Measurements from ENCODE around the gene FBLN1. TPM values are rescaled to one million over a fixed set of nuclear protein-coding genes. Genes with fewer than 3 reads are reported as not detected.

The FBLN1 gene
- total RNA-seq, 1 experiment from 2014 or later = 23.4 TPM

DNA sequence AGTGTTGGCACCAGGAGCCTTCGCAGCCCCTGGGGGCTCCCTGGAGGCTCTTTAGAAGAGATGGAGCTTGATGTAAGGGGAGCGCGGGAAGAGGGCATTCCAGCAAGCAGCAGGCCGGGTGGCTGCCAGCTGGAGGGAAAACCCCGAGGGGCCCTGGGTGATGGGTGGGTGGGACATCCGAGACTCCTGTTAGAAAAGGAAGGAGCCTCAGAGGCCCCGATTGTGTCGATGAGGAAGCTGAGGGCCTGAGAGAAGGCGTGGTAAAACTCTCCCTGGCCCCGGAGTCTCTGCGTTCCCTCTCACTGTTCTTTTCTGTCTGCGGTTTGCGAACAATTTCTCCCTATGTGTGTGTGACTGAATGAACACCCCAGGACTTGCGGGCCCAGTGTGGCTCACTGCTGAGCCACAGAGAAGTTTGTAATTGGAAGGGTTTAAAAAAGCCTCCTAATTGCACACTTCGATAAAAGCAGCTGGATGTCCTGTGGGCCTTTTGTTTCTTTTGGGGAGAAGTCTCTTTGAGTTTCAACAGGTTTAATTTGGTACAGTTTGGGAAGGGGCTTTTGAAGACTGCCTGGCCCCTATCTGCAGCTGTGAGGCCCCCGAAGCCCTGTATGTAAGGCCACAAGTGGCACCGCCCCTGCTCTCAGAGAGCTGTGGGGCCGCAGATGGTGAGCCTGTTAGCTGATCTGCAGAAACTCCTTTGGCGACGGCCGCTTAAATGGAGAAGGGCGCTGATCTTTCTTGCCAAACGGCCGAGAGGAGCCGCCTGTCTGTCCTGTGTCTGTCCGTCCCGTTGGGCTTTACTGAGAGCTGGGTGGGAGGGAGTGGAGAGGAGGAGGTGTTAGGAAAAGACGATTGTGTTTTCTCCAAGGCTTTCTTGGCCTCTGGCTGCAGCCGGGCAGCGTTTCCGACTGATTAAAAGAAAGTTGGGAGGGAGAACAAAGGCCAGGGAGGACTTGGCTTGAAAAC lies 2.0 kb downstream of the FBLN1 start:
- H3K9ac ChIP-seq (ENCODE audit: low read length) = no peak overlapping the region
- peaks cover 0 to 11% of the 10 kb centered on the region in 2 experiments; a peak in 3 of 4 replicates for H3K4me1 ChIP-seq (ENCODE audit: control insufficient read depth in 1 of 2, insufficient read depth in 2 of 2, low read length in 2 of 2)
- H3K36me3 ChIP-seq (ENCODE audit: control insufficient read depth in 1 of 2, insufficient read depth in 2 of 2, low read length in 2 of 2) = no peaks in the 10 kb centered on the region
- ATAC-seq (no peak), DNase-seq (ENCODE audit: low read depth, low spot score) (no peak)
- CTCF ChIA-PET = no interaction called here
- no peaks in the 10 kb centered on the region for H3K79me2 ChIP-seq (ENCODE audit: insufficient read depth, low read length)
- POLR2A ChIA-PET = no interaction called here
- H3K27me3 ChIP-seq (ENCODE audit: insufficient read depth, low read length) = no peaks in the 10 kb centered on the region
- BruUV-seq (replicated peaks) = no TSS peak
- H3K27ac ChIP-seq (ENCODE audit: low read depth, low read length) = no peak overlapping the region
- H3K9me3 ChIP-seq (ENCODE audit: control insufficient read depth in 1 of 2, insufficient read depth in 1 of 2, low read depth in 1 of 2, low read length in 2 of 2) = no peaks in the 10 kb centered on the region
- no peak overlapping the region for H3K4me2 ChIP-seq (ENCODE audit: low read length)
- H3K4me3 ChIP-seq (replicated peaks in 1 of 2; ENCODE audit: low read depth in 1 of 2, low read length in 2 of 2) = no peak overlapping the region
- no peaks in the 10 kb centered on the region for H4K20me1 ChIP-seq (ENCODE audit: insufficient read depth)
- no peak for TF ChIP-seq FOSL1 (IDR thresholded peaks at IDR 0.05; ENCODE audit: low read depth)
- TF ChIP-seq, protein P1, sequence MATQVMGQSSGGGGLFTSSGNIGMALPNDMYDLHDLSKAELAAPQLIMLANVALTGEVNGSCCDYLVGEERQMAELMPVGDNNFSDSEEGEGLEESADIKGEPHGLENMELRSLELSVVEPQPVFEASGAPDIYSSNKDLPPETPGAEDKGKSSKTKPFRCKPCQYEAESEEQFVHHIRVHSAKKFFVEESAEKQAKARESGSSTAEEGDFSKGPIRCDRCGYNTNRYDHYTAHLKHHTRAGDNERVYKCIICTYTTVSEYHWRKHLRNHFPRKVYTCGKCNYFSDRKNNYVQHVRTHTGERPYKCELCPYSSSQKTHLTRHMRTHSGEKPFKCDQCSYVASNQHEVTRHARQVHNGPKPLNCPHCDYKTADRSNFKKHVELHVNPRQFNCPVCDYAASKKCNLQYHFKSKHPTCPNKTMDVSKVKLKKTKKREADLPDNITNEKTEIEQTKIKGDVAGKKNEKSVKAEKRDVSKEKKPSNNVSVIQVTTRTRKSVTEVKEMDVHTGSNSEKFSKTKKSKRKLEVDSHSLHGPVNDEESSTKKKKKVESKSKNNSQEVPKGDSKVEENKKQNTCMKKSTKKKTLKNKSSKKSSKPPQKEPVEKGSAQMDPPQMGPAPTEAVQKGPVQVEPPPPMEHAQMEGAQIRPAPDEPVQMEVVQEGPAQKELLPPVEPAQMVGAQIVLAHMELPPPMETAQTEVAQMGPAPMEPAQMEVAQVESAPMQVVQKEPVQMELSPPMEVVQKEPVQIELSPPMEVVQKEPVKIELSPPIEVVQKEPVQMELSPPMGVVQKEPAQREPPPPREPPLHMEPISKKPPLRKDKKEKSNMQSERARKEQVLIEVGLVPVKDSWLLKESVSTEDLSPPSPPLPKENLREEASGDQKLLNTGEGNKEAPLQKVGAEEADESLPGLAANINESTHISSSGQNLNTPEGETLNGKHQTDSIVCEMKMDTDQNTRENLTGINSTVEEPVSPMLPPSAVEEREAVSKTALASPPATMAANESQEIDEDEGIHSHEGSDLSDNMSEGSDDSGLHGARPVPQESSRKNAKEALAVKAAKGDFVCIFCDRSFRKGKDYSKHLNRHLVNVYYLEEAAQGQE (IDR thresholded peaks at IDR 0.05; ENCODE audit: low read depth) = no peak
- TF ChIP-seq POLR2AphosphoS5 (IDR thresholded peaks at IDR 0.05; ENCODE audit: low read depth, low read length) = no peak
- no peak for TF ChIP-seq RAD21 (IDR thresholded peaks at IDR 0.05; ENCODE audit: low read depth)
- TF ChIP-seq, protein P2, sequence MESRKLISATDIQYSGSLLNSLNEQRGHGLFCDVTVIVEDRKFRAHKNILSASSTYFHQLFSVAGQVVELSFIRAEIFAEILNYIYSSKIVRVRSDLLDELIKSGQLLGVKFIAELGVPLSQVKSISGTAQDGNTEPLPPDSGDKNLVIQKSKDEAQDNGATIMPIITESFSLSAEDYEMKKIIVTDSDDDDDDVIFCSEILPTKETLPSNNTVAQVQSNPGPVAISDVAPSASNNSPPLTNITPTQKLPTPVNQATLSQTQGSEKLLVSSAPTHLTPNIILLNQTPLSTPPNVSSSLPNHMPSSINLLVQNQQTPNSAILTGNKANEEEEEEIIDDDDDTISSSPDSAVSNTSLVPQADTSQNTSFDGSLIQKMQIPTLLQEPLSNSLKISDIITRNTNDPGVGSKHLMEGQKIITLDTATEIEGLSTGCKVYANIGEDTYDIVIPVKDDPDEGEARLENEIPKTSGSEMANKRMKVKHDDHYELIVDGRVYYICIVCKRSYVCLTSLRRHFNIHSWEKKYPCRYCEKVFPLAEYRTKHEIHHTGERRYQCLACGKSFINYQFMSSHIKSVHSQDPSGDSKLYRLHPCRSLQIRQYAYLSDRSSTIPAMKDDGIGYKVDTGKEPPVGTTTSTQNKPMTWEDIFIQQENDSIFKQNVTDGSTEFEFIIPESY (IDR thresholded peaks at IDR 0.05; ENCODE audit: extremely low read depth, insufficient replicate concordance, low read length) = no peak
- no peak for TF ChIP-seq ELF1 (IDR thresholded peaks at IDR 0.05; ENCODE audit: borderline replicate concordance, low read depth)
- no peak for TF ChIP-seq POLR2A (IDR thresholded peaks at IDR 0.05; ENCODE audit: borderline replicate concordance, extremely low read depth, insufficient read depth, insufficient read length)
- TF ChIP-seq SIN3A (IDR thresholded peaks at IDR 0.05; ENCODE audit: low read depth) = no peak
- TF ChIP-seq YY1 (IDR thresholded peaks at IDR 0.05; ENCODE audit: extremely low read depth, insufficient replicate concordance, low read depth, low read length) = no peak
- TF ChIP-seq SRF (IDR thresholded peaks at IDR 0.05; ENCODE audit: low read depth) = no peak
- TF ChIP-seq CEBPB (IDR thresholded peaks at IDR 0.05; ENCODE audit: low read depth) = no peak
- no peak for TF ChIP-seq SP1 (IDR thresholded peaks at IDR 0.05; ENCODE audit: low read depth)
- TF ChIP-seq, protein P3, sequence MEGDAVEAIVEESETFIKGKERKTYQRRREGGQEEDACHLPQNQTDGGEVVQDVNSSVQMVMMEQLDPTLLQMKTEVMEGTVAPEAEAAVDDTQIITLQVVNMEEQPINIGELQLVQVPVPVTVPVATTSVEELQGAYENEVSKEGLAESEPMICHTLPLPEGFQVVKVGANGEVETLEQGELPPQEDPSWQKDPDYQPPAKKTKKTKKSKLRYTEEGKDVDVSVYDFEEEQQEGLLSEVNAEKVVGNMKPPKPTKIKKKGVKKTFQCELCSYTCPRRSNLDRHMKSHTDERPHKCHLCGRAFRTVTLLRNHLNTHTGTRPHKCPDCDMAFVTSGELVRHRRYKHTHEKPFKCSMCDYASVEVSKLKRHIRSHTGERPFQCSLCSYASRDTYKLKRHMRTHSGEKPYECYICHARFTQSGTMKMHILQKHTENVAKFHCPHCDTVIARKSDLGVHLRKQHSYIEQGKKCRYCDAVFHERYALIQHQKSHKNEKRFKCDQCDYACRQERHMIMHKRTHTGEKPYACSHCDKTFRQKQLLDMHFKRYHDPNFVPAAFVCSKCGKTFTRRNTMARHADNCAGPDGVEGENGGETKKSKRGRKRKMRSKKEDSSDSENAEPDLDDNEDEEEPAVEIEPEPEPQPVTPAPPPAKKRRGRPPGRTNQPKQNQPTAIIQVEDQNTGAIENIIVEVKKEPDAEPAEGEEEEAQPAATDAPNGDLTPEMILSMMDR (IDR thresholded peaks at IDR 0.05 in 2 of 3, conservative IDR thresholded peaks at IDR 0.05 in 1 of 3; ENCODE audit: borderline replicate concordance in 1 of 3, insufficient read depth in 1 of 3, low read depth in 2 of 3, low read length in 2 of 3) = no peak
- no peak for TF ChIP-seq TCF7L2 (IDR thresholded peaks at IDR 0.05; ENCODE audit: borderline replicate concordance, extremely low read depth, insufficient read depth, insufficient read length)
- no peak for TF ChIP-seq ZNF274 (IDR thresholded peaks at IDR 0.05; ENCODE audit: low read depth, low read length)
- no peak for TF ChIP-seq ZFX (IDR thresholded peaks at IDR 0.05)
- TF ChIP-seq CBX3 (IDR thresholded peaks at IDR 0.05; ENCODE audit: low read depth) = no peak
- TF ChIP-seq JUND (IDR thresholded peaks at IDR 0.05) = no peak
- no peaks in the 10 kb centered on the region for H3K9me2 ChIP-seq (ENCODE audit: insufficient read depth)
- H2AFZ ChIP-seq (ENCODE audit: low read depth, low read length, poor library complexity, severe bottlenecking) = no peak overlapping the region
- intact Hi-C loops (cut with micrococcal nuclease) = no loop called here
- RAD21 ChIA-PET (ENCODE audit: low non-redundant PET in 1 of 2, low total read pairs in 2 of 2, uncharacterized antibody in 2 of 2, unreplicated experiment in 2 of 2) = no interaction called here

All from HCT116 (cell line).